GM12872 (cell line): ENCODE measurements around the gene NR2F1.

Experiments
- CTCF ChIP-seq: IDR thresholded peaks from 3 replicates; pipeline ENCODE4 v1.5.1; 2011; ENCODE audit warnings: low read depth, mild to moderate bottlenecking, low read length, moderate library complexity; ENCODE audit not compliant: insufficient read depth

Gene NR2F1

GRCh38 chr5:93575461-93576414 is 7.3 kb upstream of the NR2F1 start:
- TF ChIP-seq CTCF, result no peak

DNA sequence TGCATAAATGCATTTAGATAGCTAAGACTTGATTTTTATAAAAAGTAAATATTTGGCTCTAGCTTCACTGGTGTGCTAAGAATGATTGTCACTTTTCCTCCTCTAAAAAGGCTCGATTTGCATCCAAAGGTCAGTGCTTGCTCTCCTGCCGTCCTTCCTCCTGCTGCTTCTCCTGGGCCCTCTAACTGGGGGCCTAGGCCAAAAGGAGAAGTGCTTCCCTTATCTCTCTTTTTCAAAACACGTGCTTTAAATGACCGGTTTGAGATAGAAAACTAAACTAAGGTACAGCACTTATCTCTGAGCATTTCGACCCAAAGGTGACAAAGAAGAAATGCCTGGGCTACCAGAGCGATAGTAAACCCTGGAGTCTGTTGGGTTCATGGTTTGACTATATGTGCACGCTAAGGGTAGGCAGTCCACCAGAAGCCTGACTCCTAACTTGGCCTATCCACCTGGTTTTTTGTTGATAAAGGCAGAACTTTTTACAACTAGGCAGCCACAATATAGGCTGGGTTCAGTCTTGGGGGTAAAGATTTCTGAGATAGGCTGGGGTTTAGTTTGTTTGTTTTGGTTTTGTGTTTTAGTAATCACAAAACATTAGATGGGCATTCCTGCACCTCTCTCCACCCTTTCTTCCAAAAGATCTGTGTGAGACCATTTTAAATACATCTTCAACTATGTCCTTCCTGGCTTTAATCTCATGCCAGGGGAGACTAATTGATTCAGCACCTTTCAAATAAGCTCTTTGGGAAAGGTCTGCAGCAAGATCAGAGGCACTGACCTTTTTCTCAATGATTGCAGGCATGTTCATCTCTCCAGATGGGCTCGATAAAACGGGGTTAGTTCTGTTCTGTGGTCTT is 5.8 kb upstream of the NR2F1 start:
- TF ChIP-seq CTCF, result no peak

DNA sequence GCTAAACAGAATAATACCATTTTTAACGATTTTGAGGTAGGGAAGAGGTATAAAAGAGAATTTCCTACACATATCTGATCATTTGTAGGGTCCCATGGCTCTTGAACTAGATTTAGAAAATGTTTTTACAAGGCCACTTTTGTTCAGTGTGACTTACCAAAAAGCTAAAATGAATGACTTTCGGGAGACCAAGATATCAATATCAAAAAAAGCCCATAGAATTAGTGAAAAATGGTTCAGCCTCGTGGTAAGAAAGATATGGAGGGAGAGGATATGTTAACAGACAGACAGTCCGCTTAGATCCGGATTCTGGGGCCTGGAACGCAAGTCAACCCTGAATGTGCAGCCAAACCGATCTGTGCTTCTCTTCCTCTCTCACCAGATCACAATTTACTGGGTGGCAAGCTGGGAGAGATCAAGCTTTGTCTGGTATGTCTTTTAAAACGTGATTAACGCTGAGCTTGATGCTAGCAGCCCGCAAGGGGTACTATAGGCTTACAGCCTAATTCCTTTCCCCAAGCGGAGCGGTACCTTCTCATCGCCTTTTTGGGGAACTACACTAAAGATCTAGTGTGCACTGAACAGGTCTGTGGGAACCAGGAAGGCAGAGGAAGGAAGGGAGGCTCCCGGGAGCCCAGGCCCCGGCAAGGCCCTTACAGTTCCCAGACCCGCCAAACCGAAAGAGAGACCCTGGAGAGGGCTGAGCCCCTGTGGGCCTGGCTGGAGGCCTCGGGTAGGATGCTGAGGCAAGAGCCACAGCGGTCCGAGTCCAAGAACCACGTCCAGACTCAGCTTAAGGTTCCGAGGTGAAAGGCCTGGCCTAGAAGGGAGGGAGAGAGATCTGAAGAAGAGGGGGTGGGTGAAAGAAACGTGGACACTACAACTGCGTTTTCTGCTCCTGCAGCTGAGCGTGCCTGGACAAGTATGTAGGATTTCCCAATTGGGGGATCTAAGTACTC is 4.9 kb upstream of the NR2F1 start:
- no peak for TF ChIP-seq CTCF

DNA sequence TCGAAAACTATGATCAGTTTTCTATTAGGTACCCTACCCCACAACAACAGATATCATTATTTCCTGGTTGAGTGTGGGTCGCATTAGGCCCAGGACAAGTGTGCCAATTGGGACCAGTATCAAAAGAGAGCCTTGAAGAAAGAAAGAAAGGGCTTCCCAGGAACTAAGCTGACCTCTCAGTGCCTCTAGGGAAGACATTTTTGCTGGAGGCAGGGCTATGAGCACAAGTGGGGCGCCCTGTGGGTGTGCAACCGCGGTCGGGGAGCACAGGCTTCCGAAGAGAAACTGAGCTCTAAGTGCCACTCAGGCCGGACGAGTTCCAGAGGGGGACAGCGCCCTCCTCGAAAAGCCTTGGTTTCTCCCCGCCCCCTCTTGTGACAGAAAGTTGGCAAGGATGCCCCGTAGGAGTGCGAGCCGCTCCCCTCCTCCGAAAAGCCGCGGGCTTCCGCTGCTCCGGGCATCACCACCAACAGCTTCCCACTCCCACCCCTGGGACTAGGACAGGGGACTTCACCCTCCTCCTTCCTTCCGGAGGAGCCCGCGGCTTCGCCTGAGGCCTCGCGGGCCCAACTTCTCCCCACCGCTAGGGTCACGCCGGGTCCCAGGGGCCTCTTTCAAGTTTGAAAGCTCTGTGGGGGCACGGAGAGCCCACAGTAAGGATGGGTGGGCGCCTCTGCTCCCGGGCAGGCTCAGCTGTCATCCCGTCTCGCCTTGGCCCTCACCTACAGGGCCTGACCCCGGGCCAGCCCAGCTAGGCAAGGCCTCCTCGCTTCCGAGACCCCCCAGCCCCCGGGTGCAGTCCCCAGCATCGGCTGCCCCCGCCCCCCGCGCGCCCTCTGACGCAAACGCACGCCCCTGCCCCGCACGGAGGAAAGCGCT is 4.0 kb upstream of the NR2F1 start:
- TF ChIP-seq CTCF, result 0 out of 3 replicates have a peak, but pooled peaks have one; percentile 8

DNA sequence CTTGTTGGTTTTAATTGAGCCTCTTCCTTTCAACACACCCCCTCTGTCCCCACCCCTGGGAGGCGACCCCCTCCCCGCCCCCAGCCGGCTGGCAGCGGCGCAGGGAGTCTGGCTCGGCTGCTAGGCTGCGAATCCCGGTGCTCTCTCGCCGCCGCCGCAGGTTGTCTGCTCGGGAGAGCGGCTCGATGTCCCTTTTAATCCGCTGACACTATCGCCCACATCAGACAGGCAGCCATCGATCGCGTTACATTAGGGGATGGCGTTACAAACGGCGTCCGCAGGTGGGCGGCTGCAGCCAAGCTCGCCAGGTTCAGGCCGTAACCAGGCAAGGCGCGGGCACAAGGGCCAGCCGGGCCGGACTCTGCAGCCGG is 3.3 kb upstream of the NR2F1 start:
- TF ChIP-seq CTCF, result no peak

DNA sequence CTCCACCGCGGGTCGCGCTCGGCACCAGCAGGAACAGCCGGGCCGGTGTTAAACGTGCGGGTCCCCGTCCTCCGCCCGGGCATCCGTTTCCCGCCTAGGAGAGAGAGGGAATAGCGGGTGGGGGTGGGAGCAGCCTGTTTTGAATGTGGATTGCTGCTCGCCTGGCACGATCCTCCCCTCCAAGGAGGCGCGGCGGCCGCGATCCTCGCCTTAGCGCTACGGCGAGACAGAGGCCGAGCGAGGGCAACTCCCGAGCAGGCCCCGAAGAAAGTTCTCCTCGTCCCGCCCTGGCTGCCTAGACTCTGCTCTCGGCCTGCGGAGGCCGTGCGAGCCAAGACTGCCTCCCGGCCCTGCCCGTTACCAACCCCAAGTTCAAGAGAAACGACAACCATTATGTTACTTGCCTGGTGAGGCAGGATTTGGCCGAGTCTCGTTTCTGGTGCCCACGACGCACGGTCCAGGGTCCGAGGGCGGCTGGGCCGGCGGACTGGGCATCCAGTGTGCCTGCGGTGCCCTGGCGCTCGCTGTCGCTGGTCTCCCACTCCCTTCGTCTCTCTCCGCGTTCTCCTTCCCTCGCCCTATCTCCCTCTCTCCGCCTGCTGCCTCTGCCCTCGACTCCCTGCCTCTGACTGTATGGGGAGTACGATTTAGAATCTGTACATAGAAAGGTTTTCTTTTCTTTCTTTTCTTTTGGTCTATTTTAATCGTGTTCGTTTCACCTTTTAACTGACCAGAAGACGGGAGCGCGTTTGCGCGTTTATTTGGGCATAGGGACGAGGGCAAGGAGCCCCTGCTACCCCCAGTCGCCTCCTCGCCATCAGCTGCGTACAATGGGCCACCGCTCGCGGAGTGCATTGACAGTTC is 2.7 kb upstream of the NR2F1 start:
- TF ChIP-seq CTCF, result no peak
